Kidney tubule cell (primary cell): Measurements from ENCODE around the gene RFX2.
"Not testable (repeated sequence)": the region's sequence is repeated elsewhere in the genome, so short reads cannot be mapped to it uniquely, and the experiment has no call there.

ENCODE experiments used
- DNase-seq: peaks from one replicate; pipeline ENCODE4 v3.0.0-alpha.2; 2018; ENCODE audit warnings: low spot score

The RFX2 gene

DNA sequence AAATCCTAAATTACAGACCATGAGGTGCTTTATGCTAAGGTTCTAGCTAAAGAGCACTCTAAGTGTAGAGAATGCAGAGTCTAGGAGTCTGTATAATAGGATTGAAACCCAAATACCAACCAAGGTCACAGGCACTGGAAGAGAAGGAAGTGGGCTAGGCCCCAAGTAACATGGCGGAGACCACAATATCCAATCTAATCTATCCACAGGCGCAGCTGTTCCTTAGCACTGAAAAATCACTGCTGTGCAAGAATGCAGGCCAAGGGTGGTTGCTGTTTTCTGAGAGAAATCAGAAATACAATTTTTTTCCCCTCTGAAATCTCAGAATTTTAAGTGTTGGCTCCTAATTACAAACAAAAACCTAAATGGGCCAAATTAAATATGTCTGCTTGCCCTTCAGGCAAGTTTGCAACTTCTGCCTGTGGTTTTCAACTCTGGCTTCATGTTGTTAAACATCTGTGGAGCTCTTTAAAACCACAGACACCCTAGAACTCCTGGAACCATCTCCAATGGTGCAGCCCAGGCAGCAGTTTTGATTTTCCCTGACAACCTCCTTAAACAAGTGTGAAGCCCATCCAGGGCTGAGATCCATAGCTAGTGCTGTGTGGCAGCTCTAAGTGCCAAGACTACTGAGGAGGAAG is 138.5 kb downstream of the RFX2 start:
- DNase-seq = no peak

DNA sequence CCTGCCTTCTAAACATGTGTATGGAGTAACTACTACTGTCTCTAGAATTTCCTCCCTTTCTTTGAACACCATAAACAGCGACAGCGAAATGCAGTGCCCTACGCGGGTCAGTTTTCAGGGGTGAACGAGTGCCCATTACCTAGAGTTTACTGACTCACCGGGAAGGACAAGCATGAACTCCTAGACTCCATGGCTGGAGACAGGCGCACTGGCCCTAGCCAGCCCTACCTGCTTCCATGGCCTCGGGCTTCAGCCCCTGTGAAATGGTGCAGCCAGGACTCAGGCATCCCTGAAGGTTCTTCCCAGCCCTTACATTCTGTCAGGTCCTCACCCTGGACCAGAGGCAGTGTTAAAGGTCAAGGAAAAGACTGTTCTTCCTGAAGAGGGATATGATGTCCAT is 140.8 kb downstream of the RFX2 start:
- no peak for DNase-seq

DNA sequence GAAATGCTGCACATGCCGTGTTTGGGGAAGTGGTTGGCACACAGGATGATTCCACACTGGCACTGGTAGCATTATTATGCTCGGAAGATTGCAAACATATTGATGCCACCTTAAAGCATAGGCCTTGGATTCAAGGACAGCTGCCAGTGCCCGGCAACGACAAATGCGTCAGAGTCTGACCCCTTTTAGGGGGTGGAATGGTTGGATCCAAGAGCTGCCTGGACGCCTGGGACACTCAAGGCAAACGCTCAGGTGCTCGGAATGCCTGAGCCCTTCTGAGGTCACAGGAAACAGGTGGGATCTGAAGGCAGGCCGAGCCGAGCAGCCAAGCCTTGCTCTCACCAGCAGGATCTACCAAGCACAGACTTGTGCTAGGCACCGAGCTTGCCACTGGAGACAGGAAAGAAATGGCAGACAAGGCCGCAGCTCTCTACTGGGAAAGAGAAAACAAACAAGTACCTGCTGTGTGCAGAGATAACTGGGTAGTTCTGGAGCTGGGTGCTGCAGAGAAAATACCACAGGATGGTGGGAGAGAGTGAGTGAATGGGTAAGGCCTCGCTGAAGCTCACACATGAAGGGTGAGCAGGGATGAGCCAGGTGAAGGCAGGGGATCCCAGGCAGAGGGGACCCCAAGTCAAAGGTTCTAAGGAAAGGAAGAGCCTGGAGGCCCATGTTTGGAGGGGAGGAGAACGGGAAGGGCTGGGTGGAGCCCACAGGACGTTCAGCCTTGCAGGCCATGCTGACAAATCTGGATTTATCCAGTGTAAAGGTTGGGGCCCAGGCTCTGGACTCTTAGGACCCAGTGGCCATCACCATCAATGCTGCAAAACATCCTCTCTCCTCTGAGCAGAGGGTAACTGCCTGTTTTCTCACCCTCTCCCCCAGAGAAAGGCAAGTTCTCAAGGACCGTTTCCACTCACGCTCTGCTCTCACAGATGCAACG is 141.6 kb downstream of the RFX2 start:
- peak; percentile 49 for DNase-seq

DNA sequence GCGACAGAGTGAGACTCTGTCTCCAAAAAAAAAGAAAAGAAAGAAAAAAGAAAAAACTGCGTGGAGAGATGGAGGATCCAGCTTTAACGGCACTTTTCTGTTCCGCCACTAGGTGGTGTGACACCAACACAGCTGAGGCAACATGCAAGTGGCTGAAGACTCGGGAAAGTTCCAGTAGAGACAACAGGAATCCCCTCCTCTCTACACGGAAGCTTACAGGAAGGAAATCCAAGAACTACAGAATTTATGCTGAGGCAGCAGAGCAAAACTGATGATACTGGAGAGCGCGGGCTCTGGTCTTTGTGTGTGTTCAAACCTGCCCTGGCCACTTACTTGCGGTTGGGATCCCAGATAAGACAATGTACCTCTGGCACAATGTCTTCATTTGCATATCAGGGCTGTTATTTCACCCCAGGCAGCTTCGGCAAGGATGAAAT is 142.3 kb downstream of the RFX2 start:
- DNase-seq = peak; percentile 87

DNA sequence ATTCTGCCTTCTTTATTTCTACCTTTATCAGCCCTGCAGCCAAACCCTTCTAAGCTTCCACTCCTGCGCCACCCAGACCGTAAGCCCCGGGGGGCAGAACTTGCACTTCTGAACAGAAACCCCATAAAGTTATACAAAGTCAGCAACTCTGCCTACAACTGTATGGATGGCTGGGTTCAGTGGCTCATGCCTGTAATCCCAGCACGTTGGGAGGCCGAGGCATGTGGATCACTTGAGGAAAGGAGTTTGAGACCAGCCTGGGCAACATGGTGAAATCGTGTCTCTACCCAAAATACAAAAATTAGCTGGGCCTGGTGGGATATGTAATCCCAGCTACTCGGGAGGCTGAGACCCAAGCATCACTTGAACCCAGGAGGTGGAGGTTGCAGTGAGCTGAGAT is 142.7 kb downstream of the RFX2 start:
- no peak for DNase-seq

DNA sequence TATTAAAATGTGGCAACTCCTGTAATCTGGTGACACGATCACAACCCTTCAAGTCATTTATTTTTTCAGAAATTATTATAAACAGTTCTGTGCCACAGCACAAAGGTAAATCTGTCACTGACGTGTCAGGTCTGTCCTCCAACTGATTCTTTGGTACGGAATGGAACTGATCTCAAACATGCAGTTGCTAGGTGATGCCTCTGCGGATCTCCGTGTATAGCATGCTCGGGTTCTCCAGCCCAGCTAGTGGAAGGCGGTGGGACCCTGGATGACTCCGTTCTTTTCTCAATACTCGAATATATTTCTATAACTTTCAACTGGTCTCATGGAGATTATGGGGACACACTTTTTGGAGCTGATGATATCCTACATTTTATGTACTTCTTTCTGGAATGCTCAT is 143.4 kb downstream of the RFX2 start:
- no peak for DNase-seq

DNA sequence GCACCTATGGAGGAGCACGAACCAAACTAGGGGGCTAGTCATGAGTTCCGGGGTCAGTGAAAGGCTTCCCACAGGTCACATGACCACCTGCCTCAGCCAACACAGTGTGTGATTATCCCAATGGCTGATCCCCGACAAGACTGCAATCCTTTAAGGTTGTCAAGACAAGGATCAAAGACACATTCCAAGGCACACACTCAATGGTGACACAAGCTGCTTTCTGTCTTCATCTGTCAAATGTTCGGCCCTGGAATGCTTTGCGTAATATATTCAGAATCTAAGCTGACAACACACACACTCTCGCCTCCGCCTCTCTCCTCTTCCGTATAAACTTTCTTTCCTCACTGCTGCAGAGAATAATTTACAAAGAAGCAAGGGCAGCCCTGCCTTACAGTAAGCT is 144.1 kb downstream of the RFX2 start:
- DNase-seq = peak; percentile 49

DNA sequence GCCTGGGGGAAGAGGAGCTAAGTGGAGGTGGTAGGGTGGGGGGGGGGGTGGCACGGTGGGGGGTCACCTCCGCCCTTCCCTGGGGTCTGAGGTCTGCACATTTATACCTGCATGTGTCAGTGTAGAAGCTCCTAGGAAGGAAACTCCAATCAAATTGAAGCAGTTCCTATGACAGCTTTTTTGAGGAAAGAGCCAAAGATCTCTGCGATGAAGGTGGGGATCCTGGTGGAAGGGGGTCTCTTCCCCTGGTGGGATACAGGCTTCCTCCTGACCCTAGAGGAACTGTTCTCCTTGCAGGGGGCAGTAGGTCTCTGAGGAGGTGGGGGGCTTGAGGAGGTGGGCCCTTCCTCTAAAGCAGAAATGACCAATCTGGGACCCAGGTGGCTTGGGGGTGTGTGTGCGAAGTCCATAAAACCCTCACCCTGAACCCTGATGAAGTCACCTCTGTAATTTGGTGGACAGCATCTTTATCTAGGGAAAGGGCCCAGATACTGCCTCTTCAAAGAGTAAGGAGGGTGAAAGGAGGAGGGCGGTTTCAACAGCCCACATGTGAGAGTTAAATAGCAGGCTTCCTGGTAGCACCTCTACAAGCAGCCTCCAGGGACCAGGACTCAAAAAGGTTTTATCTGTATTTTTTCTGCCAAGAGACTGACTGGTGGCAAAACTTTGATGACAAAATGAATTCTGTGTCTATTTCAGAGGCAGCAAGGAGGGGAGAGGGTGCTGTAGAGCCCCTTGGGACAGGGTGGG is 145.3 kb downstream of the RFX2 start:
- DNase-seq = no peak

DNA sequence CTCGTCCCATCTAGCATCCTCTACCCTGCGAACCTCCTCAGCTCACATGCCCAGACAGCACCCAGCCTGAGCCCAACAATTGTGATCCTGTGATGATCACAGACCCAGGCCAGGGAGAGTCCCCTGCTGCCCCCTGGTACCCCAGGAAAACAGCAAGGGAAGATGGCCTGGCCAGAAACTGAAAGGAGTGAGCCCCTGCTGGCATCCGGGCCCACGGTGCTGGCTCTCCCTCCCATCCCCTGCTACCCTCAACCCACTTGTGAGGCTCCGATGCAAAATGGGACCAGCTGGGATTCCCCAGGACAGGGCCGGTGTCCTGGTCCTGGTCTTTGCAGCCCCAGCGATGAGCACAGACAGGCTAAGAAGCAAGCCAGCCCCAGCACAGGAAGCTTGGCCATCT is 146.4 kb downstream of the RFX2 start:
- DNase-seq = no peak

DNA sequence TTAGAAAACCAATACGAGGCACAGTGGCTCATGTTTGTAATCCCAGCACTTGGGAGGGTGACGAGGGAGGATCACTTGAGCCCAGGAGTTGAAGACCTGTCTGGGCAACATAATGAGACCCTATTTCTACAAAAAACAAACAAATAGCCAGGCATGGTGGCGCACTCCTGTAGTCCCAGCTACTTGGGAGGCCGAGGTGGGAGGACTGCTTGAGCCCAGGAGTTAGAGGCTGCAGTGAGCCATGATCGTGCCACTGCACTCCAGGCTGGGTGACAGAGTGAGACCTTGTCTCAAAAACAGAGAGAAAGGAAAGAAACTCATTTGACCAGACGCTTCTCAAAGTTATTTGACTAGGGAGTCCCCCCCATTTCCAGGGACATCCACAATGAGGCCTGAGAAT is 147.0 kb downstream of the RFX2 start:
- not testable (repeated sequence) for DNase-seq

DNA sequence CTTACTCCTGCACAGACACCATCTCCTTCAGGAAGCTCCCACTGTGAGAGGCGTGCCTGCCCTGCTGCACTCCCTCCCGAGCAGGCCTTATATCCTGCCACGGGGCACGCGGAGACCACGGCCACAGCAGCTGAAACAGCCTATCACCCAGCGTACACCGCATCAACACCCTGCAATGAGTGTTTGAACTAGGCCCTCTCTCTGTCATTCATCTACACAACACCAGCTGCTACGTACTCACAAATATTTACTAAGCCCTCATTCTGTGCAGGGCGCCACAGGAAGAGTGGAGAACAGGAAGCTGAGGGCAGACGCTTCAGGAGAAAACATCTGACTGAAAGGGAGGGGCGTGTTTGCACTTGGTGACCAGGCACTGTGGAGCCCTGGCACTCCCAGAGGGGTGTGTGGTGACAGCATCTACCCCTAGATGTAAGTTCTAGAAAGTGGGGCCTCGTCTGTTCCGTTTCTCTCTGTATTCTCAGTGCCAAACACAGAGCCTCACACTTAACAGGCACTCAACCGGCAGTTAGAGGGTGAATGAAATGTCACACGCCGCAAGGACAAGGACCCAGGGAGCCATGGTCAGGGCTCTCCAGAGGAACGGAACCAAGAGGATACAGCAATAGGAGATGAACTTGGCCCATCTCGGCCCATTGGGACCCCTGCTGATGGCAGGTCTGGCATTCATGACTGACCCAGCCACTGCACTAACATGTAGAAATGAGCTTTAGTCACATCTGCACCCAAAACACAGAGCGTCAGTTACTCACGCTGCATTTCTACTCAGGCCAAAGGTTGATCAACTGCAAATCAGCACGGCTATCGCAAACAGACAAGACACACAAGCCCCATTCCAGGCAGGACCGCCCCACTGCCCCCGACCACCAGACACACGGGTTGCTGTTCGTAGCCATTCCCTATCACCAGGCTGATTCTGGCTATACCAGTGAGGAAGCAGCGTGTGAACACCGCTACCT is 148.0 kb downstream of the RFX2 start:
- DNase-seq = peak; percentile 53

DNA sequence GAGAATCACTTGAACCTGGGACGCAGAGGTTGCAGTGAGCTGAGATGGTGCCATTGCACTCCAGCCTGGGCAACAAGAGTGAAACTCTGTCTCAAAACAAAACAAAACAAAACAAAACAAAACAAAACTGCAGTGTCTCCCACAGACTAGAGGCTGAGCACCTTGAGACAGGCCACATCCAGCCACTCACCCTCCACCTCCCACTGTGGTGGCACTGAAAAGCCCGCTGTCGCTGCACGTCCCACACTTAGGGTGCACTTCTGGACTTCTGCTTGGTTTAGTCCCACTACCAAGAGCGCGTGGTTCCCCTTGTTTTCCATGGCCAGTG is 148.7 kb downstream of the RFX2 start:
- DNase-seq = not testable (repeated sequence)

DNA sequence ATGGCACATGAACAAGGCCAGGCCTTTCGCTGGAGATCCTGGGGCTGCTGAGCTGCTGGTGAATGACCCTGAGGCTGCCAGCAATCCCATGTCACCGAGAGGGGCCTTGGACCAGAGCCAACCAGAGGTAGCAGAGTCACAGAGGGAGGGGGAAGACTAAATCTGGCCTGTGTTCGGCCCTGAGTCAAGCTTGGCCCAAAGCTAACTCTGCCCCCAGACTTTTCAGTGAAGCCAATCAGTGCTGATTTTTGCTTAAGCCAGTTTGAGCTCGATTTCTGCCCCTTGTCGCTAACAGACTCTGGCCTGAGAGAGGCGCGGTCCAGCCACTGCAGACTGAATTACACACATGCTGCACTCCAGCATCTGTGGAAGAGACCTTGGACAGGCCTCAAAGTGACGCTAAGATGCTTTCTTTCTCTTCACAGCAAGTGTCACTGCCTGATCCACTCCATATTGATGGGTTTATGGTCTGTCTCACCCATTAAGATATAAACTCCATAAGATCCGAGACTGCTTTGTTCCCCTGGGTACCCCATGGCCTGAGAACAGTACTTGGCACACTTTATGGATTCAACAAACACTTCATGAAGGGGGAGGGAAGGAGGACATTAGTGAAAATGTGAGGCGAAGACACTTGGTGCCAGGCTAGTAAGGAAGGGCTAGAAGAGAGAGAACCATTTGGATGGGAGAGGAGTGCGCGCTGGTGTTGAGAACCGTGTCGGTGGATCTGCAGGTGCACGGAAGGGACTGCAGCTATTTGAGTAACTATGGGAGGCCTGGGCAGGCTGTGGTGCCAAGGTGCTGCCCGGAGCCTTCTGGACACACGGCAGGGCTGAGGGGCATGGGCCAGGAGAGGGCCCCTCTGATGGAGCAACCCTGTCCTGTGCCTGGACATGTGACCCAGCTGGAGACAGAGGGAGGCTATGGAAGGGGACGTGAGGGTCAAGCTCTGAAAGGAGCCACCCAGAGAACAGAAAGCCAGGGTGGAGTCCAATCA is 150.0 kb downstream of the RFX2 start:
- DNase-seq = no peak

DNA sequence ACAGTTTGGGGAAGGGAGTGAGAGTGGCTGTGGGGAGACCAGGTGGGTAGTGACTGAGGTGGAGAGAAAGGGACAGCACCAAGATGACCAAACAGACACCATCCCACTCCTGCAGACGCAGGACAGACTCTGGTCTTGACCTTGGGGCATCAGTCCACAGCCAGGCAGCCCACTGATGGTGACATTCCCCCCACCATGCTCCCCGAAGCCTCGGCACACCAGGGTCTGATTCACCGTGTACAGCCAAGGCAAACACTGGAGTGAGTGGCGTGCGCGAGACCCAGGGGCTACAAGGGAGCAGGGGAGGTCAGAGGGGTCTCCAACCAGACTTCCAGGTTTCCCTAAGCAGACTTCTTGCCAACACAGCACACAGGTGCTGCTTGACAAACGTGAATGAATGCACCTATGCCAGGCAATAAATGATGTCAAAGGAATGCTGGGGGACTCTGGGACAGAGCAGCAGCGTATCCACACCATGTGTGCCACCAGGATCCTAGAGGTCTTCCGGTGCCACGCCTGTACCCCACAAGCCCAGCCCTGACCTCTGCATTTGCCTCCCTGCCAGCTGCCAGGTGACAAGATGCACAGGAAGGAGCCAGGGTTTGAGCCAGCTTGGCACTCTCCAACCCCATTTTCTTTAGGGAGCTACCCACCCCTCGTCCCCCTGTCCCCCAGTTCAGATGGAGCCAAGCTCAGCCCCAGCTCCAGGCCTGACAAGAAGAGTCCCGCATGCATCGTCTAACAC is 150.9 kb downstream of the RFX2 start:
- no peak for DNase-seq

DNA sequence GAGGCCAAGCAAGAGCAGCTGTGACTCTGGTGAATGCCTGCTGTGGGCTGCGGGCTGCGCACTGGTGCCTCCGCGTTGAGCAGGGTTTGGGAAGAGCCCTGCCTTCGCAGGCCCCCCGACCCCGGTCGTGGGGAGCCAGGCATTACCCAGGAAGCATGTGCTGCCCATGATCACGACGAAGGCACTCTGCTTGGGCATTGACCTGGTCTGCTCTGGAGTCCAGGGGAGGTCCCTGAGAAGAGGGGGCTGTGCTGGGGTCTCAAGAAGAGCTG is 151.5 kb downstream of the RFX2 start:
- no peak for DNase-seq

DNA sequence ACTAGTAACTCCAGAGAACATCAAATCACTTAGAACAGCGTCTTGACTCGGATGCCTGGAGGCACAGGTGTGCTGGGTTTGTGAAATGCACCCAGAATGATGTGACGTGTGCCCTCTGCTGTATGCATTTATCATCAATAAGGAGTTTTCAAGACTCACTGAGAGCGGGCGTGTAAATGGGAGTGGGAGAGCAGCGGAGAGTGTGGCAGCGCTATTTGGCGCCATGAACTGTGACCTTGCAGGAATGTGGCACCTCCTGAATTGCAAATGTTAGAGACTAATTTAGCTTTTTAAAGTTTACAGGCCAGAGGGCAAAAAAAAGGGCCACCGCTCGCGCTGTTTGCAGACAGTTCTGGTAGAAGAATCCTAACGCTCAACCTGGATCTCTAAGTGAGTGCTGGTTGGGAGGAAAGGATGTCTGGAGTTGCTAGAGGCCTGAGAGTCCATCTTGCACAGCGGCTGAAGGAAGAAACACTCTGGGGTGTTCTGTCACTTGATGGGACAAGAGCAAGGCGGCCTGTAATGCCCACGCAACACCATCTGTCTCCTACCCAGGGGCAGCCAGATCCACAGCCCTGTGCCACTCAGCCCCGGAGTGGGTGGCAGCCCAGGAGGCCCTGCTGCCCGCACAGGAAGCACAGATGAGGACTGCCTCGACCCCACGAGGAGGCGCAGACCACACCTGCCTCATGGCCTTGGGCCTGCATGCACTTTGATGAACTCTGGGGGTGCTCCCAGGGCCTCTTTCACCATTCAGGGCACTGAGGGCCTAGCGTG is 152.0 kb downstream of the RFX2 start:
- no peak for DNase-seq

DNA sequence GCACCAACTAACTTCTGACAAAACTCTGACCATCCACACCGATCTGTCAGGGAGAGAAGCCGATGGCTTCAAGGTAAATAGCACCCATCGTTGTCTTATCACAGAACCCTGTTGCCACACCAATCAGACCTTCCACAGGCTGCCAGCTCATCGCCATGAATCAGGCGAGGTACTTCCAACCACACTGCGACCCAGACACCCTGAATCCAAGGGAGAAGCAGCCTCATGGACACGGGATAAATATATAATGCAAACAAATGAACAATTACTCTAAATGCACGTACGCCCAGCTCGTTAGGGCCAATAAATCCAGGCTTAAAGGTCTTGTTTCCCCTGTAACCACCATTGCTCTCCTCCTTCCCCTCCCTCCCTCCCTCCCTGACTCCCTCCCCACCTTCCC is 153.1 kb downstream of the RFX2 start:
- DNase-seq = peak; percentile 31

DNA sequence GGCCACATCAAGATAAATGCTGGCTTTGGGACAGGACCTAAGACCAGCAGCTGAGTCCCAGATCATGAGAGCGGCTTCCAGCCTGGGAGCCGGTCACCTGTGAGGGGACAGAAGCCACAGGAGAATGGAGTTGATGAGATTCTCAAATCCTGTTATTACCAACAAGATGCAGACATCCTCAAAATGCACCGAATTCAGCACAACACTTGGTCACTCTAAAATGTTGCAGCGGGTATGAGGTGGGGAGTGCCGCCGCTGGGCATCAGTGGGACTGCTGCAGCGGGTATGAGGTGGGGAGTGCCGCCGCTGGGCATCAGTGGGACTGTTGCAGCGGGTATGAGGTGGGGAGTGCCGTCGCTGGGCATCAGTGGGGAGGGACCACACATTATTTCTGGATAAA is 153.6 kb downstream of the RFX2 start:
- DNase-seq = no peak

DNA sequence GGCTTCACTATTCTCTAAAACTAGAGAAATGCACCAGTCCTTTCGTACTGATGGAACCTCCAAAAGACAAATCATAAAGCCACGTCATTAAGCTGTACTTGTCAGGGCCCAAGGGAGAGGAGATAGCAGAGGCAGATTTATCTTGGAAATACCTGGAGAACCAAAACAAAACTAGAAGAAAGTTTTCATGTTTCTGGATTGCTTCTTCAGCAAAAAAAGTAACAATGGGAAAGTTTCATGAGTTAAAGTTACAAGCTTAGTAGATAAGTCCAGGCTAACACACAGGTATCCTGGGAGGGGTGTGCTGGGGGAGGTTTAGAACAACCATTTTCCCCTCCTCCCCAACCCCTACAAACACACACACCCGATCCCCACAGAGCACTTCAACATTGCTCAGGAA is 154.0 kb downstream of the RFX2 start:
- no peak for DNase-seq
